Activated effector memory CD4-positive, alpha-beta T cell treated with Interleukin-2 at 50 U/mL for 16 hours (primary cell): ENCODE results near the gene ID2.

ENCODE experiments used
- DNase-seq: peaks from one replicate; pipeline ENCODE4 v3.0.0-alpha.2; 2020

ID2 gene

DNA sequence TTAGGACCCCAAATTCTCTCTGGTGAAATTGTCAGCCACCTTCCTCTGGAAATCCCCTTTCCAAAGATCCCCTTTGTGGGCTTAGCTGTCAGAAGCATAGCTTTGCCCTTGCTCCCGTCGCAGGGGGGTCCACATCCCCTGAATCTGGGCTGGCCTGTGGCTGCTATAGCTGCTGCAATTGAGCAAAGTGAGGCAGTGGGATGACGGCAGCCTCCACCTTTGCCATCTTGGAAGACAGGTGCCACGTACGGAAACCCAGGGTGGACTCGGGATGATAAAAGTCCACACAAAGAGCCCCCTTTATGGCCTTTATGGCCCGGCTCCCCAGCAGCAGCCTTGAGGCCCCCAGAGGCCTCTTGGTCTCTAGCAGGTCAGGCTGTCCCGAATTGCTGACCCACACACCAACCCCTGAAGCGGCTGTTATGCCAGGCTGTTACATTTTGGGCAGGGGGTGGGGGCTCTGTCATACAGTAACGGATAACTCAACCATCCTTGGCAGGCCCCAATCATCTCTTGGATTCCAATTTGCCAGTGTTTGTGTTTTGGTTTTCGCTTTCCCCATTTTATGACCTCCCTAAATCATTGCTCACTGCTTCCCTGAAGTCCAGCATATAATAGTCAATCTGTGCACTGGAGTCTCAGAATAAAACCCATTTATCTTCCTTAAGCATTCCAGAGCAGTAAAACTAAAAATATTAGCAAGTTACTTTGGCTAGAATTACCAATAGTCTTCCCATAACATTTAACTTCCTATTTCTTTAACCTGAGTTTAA, 33.2 kb upstream of the ID2 start:
- no peak for DNase-seq

DNA sequence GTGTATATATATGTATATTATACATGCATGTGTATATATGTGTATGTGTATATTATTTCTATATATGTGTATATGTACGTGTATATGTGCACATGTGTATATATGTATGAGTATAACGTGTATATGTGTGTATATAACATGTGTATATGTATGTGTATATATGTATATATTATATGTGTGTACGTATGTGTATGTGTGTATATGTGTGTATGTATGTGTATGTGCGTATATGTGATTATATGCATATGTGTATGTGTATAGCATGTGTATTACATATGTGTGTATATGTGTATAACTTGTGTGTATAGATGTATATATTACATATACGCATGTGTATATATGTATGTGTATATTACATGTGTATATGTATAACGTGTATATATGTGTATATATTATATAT, 32.1 kb upstream of the ID2 start:
- no peak for DNase-seq

DNA sequence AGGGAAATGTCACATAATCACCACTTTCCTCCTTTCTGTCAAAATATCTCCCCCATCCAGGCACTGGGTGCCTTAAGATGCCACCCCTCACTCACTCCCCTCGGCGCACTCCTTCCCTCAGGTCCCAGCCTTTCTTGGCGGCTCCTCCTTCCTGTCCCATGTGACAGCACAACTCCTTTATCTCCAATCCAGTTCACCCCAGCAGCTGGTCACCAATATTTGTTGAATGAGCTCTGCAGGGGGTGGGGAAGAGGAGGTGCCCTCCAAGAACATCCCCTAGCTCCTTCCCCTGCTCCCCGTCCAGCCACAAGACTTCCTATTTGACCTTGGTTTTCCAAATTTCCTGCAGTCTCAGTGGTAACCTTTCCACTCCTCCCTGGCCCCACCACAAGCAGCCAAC, 31.6 kb upstream of the ID2 start:
- no peak for DNase-seq

DNA sequence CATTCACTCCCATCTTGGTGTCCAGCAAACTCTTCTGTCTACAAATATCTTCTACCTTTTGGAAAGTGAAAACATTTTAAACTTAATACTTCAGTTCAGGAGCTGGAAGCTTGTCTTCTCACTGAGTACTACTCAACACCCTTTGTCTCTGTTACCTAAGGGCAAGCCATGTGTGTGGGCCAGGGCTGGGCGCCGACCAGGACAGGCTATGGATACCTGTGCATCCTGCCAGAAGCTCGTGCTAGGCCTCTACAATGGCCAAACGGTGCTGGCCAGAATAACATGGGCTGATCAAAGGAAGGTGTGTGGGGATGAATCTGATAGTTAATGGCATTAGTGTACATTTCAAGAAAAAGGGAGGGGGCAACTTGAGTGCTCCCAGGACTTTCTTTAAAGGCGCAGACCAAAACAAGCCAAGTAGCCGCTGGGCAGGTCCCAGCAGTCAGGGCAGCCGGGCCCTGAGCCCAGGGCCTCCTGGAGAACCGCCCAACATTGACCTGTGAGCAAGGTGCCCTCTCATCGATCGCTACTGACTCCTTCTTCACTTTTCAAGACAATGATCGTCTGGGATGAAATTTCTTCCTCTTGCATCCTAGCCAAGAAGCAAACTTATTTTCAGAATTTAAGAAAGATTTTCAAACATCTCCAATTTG, 29.0 kb upstream of the ID2 start:
- no peak for DNase-seq

DNA sequence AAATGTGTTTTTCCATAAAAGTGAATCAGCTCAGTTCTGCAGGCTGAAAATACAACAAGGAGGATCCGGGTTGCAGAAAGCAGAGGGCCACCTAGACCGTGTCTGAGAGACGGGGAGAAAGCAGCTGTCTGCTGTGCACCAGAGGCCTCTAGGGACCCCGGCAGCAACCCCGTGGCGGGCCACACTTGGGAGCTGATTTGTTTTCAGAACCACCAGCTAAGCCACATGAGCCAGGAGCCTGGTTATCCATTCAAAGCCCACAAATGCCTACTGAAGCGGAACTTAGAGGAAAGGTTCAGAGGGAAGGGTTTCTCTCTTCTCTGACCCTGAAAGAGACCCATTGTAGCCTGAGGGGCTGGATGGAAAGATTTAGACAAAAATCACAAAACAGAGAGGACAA, 28.4 kb upstream of the ID2 start:
- no peak for DNase-seq

DNA sequence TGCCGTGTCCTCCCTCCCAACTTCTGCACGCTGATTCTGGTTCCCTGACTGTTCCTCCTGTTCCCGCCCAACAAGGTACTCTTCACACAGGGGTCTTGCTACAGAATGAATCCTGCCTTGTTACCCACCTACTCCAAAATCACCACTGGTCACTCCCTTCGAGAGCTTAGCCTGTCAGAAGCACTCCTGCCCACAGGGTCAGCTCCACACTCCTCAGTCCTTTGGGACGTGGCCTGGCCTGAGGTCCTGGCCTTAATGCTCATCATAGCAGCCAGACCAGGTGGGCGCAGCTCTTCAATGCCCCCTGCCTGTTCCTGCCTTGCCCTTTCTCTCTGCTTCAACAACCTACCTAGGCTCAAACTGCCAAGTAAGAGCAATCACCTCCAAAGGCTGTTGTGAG, 27.8 kb upstream of the ID2 start:
- no peak for DNase-seq

DNA sequence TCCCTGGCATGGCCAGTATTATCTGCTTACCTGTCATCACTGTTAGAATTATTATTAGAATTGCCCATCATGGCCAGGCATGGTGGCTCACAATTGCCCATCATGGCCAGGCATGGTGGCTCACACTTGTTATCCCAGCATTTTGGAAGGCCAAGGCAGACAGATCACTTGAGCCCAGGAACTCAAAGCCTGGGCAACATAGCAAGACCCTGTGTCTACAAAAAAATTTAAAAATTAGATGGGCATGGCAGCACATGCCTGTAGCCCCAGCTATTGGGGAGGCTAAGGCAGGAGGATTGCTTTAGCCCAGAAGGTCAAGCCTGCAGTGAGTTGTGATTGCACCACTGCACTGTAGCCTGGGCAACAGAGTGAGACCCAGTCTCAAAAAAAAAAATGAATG, 27.4 kb upstream of the ID2 start:
- no peak for DNase-seq

DNA sequence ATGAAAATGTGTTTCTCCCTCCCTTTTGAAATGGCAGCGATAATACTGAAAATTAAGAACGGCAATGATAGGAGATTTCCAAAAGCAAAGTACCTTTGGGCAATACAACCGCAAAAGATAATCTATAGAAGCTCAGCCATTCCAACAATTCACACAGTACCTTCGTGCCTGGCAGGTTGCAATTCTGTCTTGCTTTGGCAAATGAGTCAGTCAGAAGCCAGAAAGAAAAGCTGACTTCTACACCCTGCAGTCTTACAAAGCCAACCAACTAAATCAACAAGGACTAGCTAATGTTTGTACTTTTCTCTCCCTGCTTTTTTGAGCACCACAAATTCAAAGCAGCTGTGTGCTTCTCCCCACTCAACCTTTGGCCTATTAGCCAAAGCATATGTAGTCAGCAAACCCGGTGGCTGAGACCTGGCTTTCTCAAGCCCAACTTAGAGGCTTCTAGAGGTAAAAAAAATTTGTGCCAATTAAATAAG, 25.7 kb upstream of the ID2 start:
- no peak for DNase-seq

DNA sequence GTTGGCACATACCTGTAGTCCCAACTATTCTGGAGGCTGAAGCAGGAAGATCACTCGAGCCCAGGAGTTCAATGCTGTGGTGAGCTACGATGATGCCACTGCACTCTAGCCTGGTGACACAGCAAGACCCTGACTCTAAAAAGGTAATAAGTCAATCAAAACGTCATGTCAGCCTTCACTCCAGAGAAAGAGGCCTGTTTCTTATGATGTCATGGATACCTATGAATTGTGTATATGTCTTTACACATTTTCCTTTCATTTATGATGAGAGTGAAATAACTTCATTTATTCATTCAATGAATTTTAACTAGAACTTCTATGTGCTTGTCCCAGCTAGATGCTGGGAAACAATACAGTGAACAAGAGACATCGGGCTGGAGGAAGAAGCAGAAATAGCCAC, 25.0 kb upstream of the ID2 start:
- no peak for DNase-seq

DNA sequence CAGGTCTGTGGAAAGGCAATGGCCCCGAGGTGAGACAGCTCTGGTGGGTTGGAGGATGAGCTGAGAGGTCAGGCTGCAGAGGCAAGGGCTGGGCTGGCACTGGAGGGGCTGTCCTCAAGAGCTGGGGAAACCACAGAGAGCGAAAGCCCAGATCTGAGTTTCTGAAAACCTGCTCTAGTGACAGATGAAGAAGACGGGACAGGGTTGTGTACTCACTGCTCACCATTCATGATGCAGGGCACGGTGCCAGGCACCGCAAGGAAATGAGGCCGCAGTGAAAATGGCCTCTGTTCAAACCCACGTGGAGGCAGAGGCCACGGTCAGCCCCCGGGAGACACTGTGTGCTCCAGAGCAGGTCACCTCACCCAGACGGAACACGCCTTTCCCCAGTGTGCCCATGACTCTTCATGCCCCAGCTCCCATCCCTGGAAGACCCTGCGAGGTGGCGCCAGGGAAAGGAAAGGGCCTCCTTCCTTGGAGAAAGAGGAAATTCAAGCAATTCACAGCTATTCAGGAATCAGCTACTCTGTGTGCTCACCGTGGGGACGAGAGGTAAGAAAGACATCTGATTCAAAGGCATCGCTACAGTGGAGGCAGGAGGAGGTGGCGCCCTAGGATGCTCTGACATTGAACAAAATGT, 24.3 kb upstream of the ID2 start:
- DNase-seq = no peak

DNA sequence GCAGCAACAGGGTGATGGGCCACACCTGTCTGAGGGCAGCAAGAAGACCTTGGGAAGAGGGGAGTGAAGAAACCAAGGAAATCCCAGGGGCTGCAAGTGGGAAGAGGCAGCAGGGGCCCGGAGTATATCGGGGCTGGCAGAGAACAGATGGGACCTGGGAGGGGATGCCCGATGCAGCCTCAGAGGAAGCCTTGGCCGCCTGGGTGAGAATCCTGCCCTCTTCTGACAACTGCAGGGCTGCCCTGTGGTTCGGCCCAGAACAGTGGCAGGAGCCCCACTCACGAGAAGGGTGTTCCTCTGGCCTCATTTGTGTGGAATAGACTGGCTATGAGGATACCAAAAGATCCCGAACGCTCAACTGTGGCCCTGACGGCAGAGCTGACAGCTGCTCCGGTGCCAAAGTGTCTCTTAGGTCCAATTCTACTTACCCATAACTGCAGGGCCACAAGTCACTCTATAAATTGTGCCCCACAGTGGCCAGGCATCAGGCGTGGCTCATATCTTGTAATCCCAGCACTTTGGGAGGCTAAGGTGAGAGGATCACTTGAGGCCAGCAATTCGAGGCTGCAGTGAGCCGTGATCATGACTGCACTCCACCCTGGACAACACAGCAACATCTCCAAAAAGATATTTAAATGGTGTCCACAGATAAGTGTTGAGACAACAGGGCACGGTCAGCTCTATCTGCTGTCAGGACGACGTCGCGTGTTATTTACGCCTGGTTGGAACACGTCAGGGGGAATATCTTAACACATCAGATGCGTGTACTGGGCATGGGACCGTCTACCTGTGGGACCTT, 23.6 kb upstream of the ID2 start:
- no peak for DNase-seq

DNA sequence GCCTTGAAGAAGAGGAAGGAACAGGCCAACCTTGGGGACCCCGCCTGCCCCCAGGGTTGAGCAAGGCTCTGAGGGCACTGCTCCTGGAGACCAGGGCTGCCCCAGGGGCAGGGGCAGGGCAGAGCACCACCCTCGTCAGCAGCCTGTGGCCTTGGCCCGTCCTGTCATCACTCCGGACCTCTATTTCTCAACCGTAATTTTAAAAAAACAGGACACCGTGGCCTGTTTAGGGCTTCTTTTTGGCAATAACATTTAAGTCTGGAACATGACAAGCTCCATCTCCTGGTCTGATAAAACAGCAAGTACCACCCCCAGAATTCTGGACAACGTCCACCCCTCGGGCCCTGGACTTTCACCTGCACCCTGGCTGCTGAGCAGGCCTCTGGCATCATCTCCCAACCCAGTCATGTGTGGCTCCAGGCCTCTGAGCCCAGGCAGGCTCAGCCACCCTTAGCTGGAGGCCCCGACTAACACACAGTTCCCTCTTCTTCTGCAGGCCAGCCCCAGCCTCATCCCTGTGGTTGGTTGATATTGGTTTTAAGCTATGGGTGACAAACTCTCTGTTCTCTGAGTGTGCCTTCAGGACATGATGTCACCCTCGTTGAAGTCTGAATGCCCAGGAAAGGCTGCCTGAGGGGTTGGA, 22.6 kb upstream of the ID2 start:
- DNase-seq = no peak

DNA sequence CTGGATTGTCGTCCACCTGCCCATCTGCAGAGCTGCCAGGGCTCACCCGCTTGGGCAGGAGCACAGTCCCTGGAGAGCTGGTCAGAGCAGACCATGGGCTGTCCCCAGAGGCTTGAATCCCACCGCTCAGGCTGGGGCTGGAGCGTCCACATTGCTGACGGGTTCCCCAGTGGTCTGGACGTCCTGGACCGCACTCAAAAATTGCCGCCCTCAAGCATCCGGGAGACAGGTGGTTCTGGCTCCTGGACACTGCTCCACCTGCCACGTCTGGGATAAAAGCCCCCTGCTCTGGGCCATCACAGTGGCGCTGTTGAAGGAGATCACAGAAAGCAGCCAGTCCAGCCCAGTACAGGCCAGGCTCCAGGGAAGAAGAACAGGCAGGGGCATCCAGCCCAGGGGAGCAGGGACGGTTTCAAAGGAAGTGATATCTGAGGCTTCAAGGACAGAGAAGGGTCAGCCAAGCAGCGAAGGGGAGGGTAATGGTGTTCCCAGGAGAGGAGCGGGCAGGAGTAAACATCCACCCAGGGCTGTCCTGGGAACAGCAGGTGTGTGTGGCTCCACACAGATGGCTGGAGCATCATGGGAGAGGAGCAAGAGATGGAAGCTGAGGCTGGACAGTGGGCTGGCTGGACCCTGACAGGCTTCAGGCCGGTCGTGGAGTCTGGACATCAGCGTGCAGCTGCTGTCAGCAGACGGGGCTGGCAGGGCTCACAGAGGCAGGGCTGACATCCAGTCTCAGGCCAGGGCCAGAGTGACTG, 21.9 kb upstream of the ID2 start:
- DNase-seq = no peak

DNA sequence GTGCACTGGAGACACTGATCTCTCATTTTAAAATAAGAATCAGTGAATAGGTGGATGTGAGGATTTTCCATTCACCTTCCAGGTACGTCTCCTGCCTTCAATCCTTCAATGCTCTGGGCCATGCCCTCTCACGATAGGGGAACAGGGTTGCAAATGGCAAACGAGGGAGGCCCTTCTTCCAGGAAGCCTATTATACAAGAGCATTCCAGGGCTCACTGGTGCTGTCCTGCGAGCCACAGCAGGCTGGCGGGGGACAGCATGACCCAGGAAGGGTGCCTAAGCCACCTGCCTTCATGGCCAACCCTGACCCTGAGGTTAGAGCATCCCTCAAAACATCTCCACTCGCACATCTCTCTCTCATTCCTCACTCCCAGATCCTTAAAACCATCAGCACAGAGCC, 20.6 kb upstream of the ID2 start:
- DNase-seq = no peak

DNA sequence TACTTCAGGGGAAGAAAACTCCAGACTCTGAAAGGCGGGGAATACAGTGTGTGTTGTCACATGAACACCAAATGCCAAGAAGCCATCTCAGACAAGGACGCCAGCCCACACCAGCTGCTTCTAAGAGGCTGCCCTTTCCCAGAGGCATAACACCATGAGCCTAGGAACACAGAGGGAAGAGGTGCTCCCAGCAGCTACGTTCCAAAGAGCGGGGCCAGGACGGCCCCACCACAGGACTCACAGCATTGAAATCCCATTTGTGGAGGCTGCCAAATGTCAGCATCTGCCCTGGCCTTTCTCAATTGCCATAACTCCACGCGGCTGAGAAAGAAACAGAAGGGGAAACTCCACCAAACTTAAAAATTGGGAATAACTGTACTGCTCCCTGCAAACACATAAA, 20.1 kb upstream of the ID2 start:
- no peak for DNase-seq

DNA sequence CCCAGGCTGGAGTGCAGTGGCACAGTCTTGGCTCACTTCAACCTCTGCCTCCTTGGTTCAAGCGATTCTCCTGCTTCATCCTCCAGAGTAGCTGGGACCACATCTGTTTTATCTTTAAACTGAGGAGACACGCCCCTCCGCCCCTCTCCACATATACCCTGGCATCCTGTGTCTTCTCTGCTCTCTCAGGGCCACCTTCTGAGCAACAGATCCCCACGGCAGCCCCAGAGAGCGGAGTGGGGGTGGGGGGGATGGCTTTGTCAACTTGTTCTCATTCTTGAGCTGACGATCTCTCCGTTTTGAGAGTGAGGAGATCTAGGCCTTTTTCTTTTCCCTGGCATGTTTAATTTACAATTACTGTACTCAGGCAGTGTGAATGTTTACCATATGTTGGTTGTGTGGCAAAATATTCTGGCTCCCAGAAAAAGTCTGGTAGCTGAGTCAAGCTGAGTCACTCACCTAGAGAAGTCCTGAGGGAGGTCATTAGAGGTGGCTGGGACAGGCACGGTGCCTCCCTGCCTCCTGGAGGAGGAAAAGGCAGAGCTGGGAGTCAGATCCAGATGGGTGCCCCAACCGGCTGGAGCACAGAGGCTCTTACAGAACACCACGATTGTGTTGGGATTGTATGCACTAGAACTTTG, 19.5 kb upstream of the ID2 start:
- no peak for DNase-seq

DNA sequence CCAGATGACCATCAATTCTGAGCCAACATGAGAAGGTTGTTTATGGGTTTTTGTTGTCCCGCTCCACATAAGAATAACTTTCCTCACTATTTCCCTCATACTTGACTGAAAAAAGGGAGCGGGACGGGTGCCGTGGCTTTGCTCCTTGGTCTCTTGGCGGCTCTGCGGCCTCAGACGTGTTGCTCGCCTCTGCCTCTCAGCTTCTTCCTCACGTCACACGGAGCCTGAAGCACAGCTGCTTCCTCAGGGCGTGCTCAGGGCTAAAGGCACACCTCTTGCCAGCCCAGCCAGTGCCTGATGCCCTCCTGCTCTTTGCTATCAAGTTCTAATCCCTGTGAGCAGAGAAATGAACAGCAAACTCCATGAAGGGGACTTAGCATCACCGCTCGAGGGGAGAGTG, 17.9 kb upstream of the ID2 start:
- no peak for DNase-seq

DNA sequence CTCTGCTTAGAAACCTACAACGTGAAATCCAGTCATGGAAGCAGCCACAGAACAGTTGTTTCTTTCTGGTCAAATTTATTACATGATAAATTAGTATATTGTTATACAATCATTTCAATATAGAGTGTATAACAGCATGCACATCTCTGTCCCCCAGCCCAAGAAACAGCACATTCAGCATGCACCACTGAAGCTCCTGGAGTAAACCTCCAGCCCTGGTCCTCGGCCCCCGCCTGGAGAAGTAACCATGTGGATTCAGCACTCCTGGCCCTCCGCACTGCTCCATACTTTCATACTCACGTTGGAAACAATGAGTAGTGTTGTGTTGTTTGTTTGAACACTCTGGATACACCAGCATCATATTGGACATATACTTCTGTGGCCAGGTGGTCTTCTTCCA, 15.3 kb upstream of the ID2 start:
- no peak for DNase-seq

DNA sequence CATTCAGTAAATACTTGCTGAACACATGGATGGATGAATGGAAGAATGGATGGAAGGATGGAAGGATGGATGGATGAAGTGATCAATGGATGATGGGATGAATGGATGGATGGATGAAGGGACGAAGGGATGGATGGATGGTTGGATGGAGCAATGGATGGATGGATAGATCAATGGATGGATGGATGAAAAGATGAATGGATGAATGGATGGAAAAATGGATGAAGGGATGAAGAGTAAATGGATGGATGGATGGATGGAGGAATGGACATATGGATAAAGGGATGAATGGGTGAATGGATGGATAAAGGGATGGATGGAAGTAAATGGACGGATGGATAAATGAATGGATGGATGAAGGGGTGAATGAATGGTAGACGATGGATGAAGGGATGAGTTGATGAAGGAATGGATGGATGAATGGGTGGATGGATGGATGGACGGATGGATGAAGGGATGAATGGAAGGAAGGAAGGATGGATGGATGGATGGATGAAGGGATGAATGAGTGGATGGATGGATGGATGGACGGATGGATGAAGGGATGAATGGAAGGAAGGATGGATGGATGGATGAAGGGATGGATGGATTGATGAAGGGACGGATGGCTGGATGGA, 13.9 kb upstream of the ID2 start:
- no peak for DNase-seq

DNA sequence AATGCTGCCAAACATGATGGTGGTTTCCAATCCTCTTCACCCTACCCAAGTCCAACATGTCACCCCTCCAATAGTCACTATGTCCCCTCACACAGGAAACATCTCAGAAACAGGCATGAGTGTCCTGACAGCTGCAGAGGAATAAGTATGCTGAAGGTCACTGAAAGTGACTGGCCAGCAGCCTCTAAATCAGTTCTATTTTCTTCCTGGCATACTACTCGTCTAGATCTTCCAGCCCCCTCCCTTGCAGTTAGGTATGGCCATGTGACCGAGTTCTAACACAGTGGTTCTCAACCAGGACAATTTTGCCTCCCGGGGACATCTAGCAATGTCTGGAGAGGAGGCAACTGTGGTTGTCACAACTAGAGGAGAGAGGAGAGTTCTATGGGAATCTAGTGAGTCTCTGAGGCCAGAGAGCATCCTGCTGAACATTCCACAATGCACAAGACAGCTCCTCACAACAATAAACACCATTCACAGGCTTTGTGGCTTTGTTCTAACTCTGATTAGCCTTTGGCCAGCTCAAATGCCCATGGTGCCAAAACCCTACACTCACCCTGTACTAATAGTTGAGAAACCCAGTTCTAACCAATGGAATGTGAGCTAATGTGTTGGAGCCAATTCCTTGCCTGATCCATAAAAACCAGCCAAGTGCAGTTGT, 12.6 kb upstream of the ID2 start:
- no peak for DNase-seq

DNA sequence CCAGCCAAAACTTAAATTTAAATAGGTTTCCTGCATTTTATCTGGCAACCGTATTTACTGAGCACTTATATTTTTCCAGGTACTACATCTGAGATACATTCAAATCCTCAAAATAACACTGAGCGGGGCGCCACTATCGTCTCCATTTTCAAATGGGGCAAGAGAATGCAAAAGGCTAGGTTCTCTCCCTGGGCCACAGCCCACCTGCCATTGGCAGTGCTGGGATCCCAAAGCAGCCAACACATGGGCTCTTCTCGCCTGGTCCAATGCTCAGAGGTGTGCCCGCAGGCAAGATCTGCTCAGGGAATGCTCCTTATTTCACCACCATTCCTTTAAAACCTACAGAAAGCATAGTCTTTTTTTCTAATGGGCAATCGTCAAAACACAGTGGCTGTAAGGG, 11.3 kb upstream of the ID2 start:
- DNase-seq = no peak
